Peyer's patch (tissue), 4 donors: ENCODE measurements around the gene SPR.

Experiments used
- POLR2A ChIP-seq, 2 donors: fragments of 450-650 bp; IDR thresholded peaks; one replicate each; pipeline ENCODE4 v1.5.1; 2017; ENCODE audit warnings: antibody characterized with exemption in 2 of 2, mild to moderate bottlenecking in 2 of 2, moderate library complexity in 2 of 2
- TF ChIP-seq, protein P1 (sequence below), 6 experiments: fragments of 450-650 bp in 4 of 6; fragments of 200-600 bp in 2 of 6; sonication (generic) in 1 of 6; IDR thresholded peaks; one replicate each; pipeline ENCODE4 v1.5.1; 2017 to 2019; ENCODE audit warnings: antibody characterized with exemption in 6 of 6, mild to moderate bottlenecking in 3 of 6, moderate library complexity in 1 of 6

DNA sequence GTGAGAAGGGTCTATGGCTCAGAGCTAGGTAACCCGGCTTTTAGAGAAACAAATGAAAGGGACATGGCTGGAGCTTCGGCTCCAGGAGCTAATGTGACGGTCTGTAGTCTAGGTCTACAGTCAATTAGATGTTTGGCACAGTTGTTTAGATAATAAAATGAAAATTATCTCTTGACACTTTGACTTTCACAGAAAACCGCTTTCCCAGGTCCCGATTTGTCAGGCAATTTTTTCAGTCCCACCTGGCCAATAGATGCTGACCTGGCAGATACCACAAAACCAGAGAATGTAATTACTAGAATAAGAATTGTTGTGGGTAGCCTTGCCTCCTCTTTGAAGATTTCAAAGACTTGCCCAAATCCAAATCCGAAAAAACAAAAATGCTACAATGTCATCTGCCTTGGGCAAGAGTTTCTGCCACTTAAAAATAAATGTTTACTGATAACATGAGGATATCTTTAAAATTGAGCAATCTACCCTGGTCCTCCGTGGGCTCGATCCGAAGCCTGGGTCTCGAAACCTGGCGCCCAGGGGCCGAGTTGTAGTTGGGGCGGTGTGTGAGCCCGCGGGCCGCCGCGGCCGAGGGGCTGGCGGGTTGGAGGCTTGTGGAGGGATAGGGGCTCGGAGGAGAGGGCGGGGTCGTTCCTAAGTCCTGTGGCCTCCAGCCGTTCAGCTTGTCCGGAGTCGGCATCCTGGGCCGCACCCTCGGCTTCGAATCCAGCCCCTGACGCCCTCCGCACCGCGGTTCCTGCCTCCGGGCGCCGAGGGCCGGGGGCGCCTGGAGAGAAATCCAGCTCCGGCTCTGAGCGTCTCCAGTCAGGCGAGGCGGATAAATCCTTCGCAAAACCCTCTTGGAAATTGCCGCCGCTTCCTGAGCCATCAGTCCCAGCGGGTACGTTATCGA lies 32.5 kb downstream of the SPR start:
- no peak for TF ChIP-seq POLR2A (IDR thresholded peaks at IDR 0.05)
- TF ChIP-seq, protein P1, sequence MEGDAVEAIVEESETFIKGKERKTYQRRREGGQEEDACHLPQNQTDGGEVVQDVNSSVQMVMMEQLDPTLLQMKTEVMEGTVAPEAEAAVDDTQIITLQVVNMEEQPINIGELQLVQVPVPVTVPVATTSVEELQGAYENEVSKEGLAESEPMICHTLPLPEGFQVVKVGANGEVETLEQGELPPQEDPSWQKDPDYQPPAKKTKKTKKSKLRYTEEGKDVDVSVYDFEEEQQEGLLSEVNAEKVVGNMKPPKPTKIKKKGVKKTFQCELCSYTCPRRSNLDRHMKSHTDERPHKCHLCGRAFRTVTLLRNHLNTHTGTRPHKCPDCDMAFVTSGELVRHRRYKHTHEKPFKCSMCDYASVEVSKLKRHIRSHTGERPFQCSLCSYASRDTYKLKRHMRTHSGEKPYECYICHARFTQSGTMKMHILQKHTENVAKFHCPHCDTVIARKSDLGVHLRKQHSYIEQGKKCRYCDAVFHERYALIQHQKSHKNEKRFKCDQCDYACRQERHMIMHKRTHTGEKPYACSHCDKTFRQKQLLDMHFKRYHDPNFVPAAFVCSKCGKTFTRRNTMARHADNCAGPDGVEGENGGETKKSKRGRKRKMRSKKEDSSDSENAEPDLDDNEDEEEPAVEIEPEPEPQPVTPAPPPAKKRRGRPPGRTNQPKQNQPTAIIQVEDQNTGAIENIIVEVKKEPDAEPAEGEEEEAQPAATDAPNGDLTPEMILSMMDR (IDR thresholded peaks at IDR 0.05) = no peak
